ENCODE measurements around the gene DOP1A. TPM values are rescaled to one million over a fixed set of nuclear protein-coding genes. Genes with fewer than 3 reads are reported as not detected.

DOP1A gene
- total RNA-seq, 1 experiment from 2014 or later, result 5.5 TPM

DNA sequence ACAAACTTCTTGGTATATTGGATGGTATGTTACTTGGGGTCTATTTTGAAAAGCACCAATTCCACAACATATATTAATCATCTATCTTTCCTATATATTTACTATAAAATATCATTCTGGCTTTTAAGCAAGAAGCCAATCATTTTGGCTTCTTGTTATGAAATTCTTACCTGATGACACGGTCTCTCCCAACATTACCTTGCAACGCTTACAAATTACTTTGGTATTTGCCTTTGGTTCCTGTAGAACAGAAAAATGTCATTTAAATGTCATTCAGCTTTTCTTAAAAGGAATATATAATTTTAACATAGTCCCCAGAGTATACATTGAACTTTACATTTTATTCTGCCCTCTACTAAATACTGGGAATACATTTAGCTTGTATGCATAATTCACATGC is 29.2 kb upstream of the DOP1A start:
- Histone ChIP-seq H3K4me1 (ENCODE audit: insufficient read depth, low read length) (peaks cover 12% of the 10 kb centered on the region), H3K9me2 (replicated peaks; ENCODE audit: low read length) (no peaks in the 10 kb centered on the region), H3K9ac (ENCODE audit: low read length) (no peak overlapping the region), H4K20me1 (ENCODE audit: low read length) (no peaks in the 10 kb centered on the region), H3K27me3 (ENCODE audit: low read length) (no peaks in the 10 kb centered on the region), H3K4me3 (ENCODE audit: low read length) (no peak overlapping the region), H3K4me2 (ENCODE audit: low read length) (peak overlapping the region; percentile 5; the same call in 1 of the 2 replicates), H3K36me3 (ENCODE audit: low read depth, low read length) (peaks cover 3% of the 10 kb centered on the region; the same call in 1 of the 2 replicates), H2AFZ (ENCODE audit: low read length) (no peak overlapping the region), H3K27ac (ENCODE audit: low read length) (no peak overlapping the region), H3F3A (ENCODE audit: low read length, unreplicated experiment) (no peaks in the 10 kb centered on the region), H3K9me3 (ENCODE audit: low read length) (no peaks in the 10 kb centered on the region), H3K79me2 (ENCODE audit: low read length) (no peaks in the 10 kb centered on the region)
- intact Hi-C loops (cut with micrococcal nuclease), result no loop called here
- DNase-seq (peak; percentile 66), ATAC-seq (peak; percentile 31; the same call in 1 of the 2 replicates)
- no TSS peak for BruUV-seq (replicated peaks)
- POLR2A ChIA-PET (ENCODE audit: unreplicated experiment), result interaction anchor here (0.6 kb wide), 2 partner anchors 47 to 50 kb away, joined by 4 read pairs; no protein-coding TSS in a partner anchor
- no peak for TF ChIP-seq EZH2phosphoT487 (IDR thresholded peaks at IDR 0.05; ENCODE audit: borderline replicate concordance, low read length)
- CTCF ChIA-PET, result no interaction called here

GRCh38 chr6:83042467-83043053 is 24.9 kb upstream of the DOP1A start:
- BruUV-seq (replicated peaks), result no TSS peak
- DNase-seq, result no peak
- H3K4me1 ChIP-seq (ENCODE audit: insufficient read depth, low read length), result peaks cover 12% of the 10 kb centered on the region
- ChIA-PET CTCF (no interaction called here), POLR2A (ENCODE audit: unreplicated experiment) (no interaction called here)
- no peaks in the 10 kb centered on the region for H3K79me2 ChIP-seq (ENCODE audit: low read length)
- no peaks in the 10 kb centered on the region for H4K20me1 ChIP-seq (ENCODE audit: low read length)
- no peak overlapping the region for H3K4me2 ChIP-seq (ENCODE audit: low read length)
- H3F3A ChIP-seq (ENCODE audit: low read length, unreplicated experiment), result no peaks in the 10 kb centered on the region
- no peaks in the 10 kb centered on the region for H3K9me3 ChIP-seq (ENCODE audit: low read length)
- no peak overlapping the region for H2AFZ ChIP-seq (ENCODE audit: low read length)
- H3K9ac ChIP-seq (ENCODE audit: low read length), result no peak overlapping the region
- H3K36me3 ChIP-seq (ENCODE audit: low read depth, low read length), result no peaks in the 10 kb centered on the region
- no peak overlapping the region for H3K4me3 ChIP-seq (ENCODE audit: low read length)
- no peaks in the 10 kb centered on the region for H3K27me3 ChIP-seq (ENCODE audit: low read length)
- intact Hi-C loops (cut with micrococcal nuclease), result no loop called here
- H3K27ac ChIP-seq (ENCODE audit: low read length), result no peak overlapping the region
- TF ChIP-seq EZH2 (IDR thresholded peaks at IDR 0.05; ENCODE audit: low read length, unreplicated experiment) (no peak), EZH2phosphoT487 (IDR thresholded peaks at IDR 0.05; ENCODE audit: borderline replicate concordance, low read length) (no peak)
- TF ChIP-seq, protein P1, sequence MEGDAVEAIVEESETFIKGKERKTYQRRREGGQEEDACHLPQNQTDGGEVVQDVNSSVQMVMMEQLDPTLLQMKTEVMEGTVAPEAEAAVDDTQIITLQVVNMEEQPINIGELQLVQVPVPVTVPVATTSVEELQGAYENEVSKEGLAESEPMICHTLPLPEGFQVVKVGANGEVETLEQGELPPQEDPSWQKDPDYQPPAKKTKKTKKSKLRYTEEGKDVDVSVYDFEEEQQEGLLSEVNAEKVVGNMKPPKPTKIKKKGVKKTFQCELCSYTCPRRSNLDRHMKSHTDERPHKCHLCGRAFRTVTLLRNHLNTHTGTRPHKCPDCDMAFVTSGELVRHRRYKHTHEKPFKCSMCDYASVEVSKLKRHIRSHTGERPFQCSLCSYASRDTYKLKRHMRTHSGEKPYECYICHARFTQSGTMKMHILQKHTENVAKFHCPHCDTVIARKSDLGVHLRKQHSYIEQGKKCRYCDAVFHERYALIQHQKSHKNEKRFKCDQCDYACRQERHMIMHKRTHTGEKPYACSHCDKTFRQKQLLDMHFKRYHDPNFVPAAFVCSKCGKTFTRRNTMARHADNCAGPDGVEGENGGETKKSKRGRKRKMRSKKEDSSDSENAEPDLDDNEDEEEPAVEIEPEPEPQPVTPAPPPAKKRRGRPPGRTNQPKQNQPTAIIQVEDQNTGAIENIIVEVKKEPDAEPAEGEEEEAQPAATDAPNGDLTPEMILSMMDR (conservative IDR thresholded peaks at IDR 0.05; ENCODE audit: low read depth, low read length), result no peak
- no peaks in the 10 kb centered on the region for H3K9me2 ChIP-seq (replicated peaks; ENCODE audit: low read length)
- ATAC-seq, result no peak

- Histone ChIP-seq H4K20me1 (ENCODE audit: low read length) (no peaks in the 10 kb centered on the region), H3K9ac (ENCODE audit: low read length) (no peak overlapping the region), H3K4me2 (ENCODE audit: low read length) (no peak overlapping the region), H3K4me1 (ENCODE audit: insufficient read depth, low read length) (no peaks in the 10 kb centered on the region), H3K36me3 (ENCODE audit: low read depth, low read length) (no peaks in the 10 kb centered on the region; the same call in 1 of the 2 replicates), H3K27me3 (ENCODE audit: low read length) (no peaks in the 10 kb centered on the region), H3K9me2 (replicated peaks; ENCODE audit: low read length) (no peaks in the 10 kb centered on the region), H3K9me3 (ENCODE audit: low read length) (no peaks in the 10 kb centered on the region), H3K4me3 (ENCODE audit: low read length) (no peak overlapping the region), H3F3A (ENCODE audit: low read length, unreplicated experiment) (no peaks in the 10 kb centered on the region), H2AFZ (ENCODE audit: low read length) (no peak overlapping the region), H3K27ac (ENCODE audit: low read length) (no peak overlapping the region), H3K79me2 (ENCODE audit: low read length) (no peaks in the 10 kb centered on the region)
- DNase-seq (no peak), ATAC-seq (no peak)
- ChIA-PET POLR2A (ENCODE audit: unreplicated experiment) (no interaction called here), CTCF (no interaction called here)
- intact Hi-C loops (cut with micrococcal nuclease), result no loop called here
- no peak for TF ChIP-seq EZH2phosphoT487 (IDR thresholded peaks at IDR 0.05; ENCODE audit: borderline replicate concordance, low read length)
- TF ChIP-seq EZH2 (IDR thresholded peaks at IDR 0.05; ENCODE audit: low read length, unreplicated experiment), result no peak
- TF ChIP-seq, protein P1 (conservative IDR thresholded peaks at IDR 0.05; ENCODE audit: low read depth, low read length), result no peak
- BruUV-seq (replicated peaks), result no TSS peak
Observed at GRCh38 chr6:83044091-83044768, 23.2 kb upstream of the DOP1A start.

Data from PC-3 (cell line).